Hematopoietic multipotent progenitor cell treated with erythropoietin and hydrocortisone succinate and interleukin-3 and kit ligand, for 15 days (in vitro differentiated cells): ENCODE results near the gene SCPEP1.
"Not testable (repeated sequence)": the region's sequence is repeated elsewhere in the genome, so short reads cannot be mapped to it uniquely, and the experiment has no call there.

ENCODE experiments used
- DNase-seq: peaks from one replicate; pipeline ENCODE4 v3.0.0-alpha.2; 2015; ENCODE audit warnings: low spot score

Gene SCPEP1, protein sequence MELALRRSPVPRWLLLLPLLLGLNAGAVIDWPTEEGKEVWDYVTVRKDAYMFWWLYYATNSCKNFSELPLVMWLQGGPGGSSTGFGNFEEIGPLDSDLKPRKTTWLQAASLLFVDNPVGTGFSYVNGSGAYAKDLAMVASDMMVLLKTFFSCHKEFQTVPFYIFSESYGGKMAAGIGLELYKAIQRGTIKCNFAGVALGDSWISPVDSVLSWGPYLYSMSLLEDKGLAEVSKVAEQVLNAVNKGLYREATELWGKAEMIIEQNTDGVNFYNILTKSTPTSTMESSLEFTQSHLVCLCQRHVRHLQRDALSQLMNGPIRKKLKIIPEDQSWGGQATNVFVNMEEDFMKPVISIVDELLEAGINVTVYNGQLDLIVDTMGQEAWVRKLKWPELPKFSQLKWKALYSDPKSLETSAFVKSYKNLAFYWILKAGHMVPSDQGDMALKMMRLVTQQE

DNA sequence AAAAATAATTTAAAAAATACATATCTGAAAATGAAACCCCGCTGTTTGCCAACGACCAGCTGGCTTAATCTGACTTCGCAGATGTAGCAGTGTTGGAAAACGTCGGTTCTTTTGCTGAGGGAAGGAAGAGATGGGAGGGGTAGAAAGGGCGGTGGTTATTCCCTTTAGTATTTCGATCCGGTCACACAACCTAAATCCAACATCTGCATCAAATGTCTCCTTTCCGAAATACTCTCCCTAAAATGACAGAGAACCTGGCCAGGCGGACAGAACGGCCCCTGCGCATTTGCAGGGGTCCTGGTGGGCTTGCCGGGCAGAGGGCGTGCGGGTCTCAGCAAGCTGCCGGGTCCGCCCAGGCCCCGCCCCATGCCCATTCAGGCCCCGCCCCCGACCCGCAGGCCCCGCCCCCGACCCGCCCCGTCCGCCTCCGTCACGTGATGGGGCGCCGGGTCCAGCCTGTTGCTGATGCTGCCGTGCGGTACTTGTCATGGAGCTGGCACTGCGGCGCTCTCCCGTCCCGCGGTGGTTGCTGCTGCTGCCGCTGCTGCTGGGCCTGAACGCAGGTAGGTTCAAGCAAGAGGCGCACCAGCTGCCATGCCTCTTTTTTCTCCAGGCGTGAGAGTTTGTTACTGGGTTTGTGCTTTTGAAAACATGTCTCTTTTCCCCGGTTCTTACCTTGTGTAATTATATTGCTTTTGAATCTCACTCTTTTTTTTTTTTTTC is at the start of gene SCPEP1:
Gene SCPEP1 (plus strand): TSS at position 459 of the 723 bp plus-strand sequence. CDS start 29 bp downstream, at position 488.
- peak; percentile 84 for DNase-seq

DNA sequence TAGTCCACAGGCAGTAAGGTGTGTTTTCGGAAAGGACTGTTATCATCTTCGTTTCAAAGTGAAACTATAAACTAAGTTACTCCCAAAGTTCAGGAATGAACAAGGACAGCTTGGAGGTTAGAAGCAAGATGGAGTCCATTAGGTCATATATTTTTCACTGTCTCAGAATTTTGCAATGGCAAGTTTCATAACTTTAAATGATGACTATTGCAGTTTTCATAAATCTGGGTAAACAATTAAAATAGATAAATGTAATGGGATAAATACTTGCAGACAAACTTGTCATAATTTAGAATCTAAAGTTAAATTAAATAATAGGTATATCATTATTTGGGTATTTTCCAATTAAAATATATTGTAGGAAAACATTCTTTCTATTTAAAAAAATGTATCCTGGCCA is 49.3 kb upstream of the SCPEP1 start:
- no peak for DNase-seq

DNA sequence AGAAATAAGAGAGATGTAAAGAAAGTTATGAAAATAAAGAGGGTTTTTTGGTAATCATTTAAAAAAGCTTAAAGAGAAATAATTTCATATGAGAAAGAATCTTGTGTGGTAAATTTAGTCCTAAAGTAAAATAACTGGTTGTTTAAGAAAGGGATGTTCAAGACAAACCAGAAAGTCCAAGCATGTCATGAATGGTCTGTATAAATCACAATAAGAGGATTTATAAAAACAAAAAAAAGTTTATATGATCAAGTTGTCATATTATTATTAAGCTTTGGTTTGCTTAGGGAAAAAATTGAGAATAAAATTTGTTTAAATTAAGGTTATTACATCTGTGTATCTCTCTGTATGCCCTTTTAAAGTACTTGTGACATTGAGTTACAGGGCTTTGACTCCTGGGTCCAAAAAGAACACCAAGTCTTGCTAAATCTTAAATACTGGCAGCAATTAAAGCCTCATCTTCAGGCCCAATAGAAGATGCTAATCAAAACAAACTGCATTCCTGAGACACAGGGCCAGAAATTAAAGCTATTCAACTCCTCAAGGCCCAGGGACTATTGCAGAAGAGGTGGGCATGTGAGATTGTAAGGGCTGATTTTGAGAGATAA is 48.5 kb upstream of the SCPEP1 start:
- DNase-seq = no peak

DNA sequence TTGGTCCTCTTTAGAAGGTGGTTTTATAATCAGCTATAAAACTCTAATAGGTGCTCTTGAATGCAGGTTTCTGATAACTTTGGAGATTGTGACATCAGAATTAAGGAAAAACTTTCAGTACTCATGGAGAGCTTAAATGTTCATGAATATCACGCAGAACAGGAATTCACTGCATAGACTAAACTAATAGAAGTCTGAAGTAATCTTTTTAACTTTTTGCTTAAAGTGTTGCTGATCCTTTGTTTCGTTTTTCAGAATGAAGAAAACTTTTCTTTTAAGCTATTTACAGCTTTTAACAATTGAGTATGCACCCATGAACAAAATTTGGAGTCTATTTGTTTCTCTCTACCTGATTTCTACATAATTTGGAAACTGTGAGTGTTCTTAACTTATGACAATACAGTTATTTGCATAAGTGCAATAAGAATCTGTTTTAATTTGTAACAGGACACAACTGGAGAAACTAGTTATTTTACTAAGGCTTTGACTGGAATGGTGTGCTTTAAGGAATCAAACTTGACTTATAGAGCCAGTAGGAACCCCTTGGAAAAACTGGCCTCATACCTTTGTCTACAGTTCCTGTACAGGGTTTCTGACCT is 47.1 kb upstream of the SCPEP1 start:
- DNase-seq = no peak

DNA sequence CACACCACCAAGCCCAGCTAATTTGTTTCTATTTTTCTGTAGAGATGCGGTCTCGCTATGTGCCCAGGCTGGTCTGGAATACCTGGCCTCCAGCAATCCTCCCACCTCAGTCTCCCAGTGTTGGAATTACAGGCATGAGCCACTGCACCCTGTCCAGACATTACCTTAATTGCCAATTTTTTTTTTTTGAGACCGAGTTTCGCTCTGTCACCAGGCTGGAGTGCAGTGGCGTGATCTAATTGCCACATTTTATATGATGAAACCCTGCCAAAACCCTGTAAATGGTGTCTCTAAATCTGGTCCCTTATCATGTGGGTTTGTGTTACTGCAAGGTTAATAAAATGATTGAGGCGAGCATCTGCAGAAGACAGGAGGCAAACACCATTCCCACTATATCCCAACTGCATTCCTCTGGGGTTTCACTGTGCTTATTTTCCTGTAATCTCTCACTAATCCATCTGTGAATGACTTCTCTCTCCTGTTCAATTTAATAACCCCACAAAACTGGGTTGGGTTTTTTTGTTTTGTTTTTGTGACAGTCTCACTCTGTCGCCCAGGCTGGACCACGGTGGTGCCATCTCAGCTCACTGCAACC is 44.7 kb upstream of the SCPEP1 start:
- no peak for DNase-seq

DNA sequence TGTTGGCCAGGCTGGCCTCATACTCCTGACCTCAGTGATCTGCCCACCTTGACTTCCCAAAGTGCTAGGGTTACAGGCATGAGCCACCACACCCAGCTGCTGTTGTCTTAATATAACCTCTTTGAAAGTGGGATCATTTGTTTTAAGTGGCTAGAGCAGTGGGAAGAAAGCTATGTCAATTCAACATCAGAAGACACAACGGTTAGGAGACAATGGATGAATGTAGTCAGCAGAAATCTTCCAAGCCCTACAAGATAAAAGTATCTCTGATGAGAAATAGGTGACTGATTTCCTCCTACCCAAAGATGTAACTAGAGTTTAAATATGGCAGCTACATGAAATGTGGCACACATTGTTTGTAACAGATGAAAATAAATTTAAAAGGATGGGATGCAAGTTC is 44.1 kb upstream of the SCPEP1 start:
- no peak for DNase-seq

DNA sequence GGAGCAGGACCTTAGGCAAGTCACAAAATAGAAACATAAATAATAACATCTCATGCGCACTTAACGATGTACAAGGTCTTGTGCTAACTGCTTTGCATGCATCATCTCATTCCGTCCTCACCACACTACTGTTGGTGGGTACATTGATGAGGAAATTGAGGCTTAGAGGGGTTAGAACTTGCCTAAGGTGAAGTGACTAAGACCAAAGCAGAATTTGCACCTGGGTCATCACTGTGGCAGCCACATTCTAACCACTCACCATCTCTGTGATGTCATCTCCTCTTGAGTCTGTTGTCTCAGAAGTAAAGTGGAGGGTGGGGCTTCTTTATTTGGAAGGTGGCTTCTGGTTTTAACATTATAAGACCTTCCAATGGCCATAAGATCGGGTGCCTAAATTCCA is 43.7 kb upstream of the SCPEP1 start:
- DNase-seq = no peak

DNA sequence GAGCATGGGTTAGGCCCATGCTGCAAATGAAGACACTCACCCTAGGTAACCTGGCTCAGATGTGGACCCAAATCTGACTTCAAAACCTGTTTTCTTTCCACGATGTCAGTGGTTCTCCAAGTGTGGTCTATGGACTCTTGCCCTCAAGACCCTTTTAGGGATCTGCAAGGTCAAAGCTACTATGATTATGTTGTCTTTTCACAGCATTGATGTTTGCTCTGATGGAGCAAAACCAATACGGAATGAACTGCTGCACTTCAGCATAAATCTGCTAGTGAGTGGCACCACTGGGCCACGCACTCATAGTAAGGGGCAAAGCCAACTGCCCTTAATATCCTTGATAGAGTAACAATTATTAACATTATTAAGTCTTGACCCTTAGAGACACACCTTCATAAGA is 42.5 kb upstream of the SCPEP1 start:
- no peak for DNase-seq

DNA sequence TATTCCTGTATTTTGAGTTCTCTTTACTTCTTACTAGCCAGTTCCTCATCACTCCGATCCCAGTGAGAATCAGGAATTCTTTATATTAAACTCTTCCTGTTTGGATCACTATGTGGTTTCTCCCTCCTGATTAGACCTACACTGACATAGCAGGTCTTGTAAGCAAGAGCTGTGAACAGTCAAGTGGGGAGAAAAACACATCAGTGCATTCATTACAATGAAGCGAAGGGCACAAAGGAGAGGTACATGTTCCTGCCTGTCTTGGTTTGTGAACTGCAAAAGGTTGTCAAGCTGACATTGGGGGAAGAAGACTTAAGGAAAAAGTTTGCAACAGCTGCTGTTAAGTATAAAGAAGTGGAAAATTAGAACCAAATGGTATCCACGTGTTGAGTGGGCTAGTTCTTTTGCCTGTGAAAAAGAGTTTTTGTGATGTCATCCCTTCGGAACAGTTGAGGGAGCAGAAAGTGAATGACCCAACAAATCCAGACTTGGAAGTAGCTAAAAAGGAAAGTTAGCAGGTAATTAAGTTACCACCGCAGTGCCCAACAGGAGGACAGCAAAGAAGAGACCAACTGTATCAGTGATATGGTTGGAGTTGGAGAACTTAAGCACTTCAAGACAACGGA is 41.1 kb upstream of the SCPEP1 start:
- no peak for DNase-seq

DNA sequence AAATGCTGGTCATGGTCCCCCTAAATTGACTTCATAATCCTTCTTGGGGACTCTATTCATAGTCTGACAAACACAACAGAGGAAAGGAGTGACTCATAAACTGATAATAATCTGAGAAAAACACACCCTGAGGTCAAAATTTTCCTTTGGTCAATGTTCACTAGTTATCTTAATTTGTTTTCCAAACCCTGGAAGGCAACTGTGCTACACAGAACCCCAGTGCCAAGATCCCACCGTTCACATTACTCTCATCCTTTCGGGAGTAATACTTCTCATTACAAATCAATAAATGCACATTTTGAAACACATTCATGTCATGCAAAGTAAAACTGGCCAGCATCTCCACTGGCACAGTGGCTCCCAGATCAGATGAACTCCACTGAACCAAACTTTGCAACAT is 40.2 kb upstream of the SCPEP1 start:
- no peak for DNase-seq

DNA sequence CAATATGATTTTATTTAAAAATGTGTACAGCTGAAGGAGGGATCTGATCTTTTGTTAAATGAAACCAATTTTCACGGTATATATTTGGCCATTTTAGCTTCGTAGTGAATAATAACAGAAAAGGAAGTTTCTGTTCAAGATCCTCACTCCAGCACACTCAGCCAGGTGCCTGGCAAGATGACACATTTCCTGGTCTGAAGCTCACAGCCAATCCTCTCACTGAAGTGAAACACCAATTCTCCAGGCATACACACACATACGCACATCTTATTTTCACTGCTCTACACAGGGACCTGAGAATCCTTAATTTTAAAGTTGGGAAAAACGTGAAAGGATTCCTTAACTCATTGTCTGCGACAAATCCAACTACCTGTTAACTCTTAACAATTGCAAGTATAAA is 39.7 kb upstream of the SCPEP1 start:
- DNase-seq = not testable (repeated sequence)

DNA sequence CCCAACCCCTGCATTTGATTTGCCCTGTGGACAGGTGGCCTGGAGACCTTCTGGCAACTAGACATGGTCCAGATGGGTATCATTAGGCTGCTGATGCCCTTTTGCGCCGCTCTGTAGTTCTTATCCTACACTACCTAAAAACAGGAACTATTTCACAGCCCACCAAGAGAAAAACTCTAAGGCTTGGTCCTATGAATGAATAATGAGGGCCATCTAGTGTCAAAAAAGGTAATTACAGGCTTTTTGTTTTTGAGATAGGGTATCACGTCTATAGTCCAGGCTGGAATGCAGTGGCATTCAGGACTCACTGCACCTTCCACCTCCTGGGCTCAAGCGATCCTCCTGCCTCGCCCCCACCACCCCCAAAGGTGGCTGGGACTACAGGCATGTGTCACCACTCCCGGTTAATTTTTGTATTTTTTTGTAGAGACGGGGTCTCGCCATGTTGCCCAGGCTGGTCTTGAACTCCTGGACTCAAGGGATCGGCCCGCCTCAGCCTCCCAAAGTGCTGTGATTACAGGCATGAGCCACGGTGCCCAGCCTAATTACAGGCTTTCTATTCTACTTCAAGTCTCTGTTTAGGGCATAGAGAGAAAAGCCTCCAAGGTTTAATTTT is 38.0 kb upstream of the SCPEP1 start:
- peak; percentile 79 for DNase-seq

DNA sequence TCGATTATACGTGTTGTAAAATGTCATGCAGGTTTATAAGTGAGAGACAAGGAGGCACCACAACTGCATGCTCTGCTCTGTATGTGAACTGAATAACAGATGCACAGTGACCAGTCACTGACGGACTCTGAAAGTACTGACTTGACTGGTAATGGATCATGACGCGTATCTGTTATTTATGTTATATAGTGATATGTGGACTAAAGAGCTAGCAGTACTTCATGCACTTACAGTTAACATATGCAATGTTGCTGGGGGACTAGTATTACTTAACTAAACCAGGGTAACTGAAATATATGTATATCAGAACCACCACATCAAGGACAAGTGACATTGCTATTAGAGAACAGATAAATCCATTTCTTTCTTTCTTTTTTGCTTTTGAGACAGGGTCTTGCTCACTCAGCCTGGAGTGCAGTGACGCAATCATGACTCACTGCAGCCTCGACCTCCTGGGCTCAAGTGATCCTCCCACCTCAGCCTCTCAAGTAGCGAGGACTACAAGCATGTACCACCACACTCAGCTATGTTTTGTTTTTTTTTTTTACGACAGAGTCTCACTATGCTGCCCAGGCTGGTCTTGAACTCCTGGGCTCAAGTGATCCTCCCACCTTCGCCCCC is 34.3 kb upstream of the SCPEP1 start:
- DNase-seq = no peak

DNA sequence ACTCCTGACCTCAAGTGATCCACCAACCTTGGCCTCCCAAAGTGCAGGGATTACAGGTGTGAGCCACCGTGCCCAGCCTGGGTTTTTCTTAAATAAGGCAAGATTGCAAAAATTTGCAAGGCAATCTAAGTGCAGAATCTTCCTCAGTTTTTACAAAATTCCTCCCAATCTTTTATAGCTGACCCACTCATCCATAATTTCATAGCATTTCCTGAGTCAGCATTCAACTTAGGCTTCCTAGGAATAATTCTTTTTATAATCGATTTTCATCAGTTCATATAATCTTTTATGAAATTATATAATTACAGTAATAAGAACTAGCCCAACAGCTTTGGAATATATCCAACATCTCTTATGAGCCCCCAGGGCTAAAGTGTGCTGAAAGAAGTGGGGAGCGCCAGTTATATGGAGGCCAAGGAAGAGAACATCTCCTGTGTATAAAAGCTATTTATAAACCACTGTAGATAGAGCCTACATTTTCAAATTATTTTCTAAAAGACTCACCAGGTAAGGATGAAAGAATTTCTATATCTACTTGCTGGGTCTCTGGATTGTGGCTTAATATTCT is 31.9 kb upstream of the SCPEP1 start:
- no peak for DNase-seq

DNA sequence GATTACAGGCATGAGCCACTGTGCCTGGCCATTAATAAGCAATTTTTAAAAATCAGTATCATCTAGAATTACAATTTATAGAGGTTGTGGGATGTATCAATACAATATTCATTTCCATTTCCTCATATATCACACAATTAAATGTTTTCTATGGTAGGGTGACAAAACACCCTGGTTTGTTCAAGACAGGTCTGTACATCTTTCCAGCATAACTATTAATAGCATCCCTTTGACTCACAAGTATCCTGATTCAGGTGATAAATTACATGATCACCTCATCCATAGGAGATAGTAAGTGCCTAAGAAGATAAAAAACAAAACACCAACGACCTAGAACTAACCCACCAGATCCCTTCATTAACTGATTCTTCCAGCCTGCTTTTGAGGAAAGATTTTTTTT is 30.2 kb upstream of the SCPEP1 start:
- no peak for DNase-seq

DNA sequence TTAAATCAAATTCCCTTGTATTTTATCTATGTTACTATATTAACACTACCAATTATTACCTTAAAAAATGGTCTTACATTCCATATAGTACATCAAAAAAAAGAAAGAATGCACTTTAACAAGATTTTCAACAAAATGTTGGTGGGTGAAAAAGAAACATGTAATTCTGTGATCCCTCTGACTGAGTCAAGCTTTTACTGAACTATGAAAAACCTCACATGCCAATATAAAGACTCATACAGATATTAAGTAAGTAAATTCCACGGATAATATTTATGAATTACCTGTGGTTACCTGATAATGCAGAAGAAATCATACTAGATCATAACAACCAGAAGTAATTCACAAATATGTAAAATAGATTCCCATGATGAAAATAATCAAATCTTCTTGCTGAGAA is 29.4 kb upstream of the SCPEP1 start:
- no peak for DNase-seq

DNA sequence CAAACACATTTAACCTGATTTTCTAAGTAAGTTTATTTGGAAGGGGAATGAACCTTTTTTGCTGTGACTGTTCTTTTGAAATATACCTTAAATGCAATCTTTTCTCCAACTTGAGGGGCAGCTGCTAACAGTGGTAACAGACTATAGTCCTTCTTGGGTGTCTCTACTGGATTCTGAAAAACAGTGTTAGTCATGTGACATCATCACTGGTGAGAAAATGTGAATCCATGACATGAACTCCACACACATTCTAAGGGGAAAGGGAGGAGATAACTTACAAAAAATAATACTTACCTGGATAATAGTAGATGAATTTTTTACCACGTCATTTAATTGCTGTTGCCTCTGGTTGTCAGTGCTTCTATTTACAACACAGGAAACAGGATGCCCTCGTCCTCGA is 28.3 kb upstream of the SCPEP1 start:
- no peak for DNase-seq

DNA sequence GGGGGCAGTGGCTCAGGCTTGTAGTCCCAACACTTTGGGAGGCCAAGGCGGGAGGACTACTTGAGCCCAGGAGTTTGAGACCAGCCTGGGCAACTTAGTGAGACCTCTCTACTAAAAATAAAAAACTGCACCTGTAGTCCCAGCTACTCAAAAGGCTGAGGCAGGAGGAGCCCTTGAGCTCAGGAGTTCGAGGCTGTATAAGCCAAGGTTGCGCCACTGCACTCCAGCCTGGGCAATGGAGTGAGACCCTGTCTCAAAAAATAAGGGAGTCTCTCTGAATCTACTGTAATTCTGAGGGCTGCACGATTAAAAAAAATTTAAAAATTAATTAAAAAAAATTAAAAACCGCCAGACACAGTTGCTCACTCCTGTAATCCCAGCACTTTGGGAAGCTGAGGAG is 20.9 kb upstream of the SCPEP1 start:
- no peak for DNase-seq

DNA sequence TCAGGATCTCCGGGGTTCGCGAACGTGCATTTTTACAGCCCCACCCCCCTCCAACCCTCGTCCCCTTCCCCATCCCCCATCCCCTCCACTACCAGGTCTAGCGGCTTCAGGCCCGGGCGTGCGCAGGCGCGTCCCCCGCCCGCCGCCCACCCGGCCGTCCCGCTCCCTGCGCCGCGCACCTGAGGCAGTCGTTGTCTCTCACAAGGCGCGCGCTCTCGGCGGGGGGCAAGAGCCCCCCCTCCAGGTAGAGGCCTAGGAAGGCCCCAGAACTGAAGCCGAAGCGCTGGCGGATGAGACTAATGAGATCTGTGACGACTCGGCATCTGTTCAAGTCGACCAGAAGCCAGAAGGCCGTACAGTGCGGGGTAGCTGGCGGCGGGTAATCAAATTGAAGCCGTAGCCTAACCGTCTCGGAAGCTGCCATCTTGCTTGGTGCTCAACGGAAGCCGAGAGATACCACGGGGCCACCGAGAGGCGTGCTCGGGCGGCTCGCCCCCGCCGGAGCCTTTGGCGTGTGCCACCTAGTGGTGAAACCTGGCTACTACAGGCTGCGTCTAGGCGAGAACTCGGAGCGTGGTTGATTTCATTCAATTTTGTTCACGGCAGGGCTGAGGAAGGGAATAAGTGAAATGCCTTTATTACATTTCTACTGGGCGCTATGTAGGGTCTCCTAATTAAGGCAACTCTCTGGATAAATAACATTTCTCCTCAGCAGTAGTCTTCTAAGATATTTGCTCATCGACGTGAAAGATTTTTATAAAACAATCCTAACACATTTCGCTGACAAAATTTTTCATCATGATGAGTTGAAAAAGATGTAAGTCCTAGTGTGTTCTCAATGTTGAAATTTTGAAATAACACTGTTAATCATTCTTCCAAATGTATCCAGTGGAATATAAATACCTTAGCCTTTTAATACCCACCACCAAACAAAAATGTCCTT is 17.1 kb upstream of the SCPEP1 start, which contains the start of gene COIL:
Gene COIL (minus strand): TSS at position 455 of the 943 bp plus-strand sequence. CDS start 31 bp downstream, at position 424.
- DNase-seq = peak; percentile 93
